Tibial nerve (tissue), 4 donors: Measurements from ENCODE around the gene OXCT1.

Source experiments
- EP300 ChIP-seq, 2 donors: sonication (generic); formaldehyde crosslinking; IDR thresholded peaks; one replicate each; pipeline ENCODE4 v1.6.1; 2017; ENCODE audit warnings: antibody characterized with exemption in 2 of 2, mild to moderate bottlenecking in 1 of 2
- POLR2A ChIP-seq, 2 donors: fragments of 450-650 bp; IDR thresholded peaks; one replicate each; pipeline ENCODE4 v1.6.1; 2017; ENCODE audit warnings: antibody characterized with exemption in 2 of 2, mild to moderate bottlenecking in 2 of 2, moderate library complexity in 2 of 2
- TF ChIP-seq, protein P1 (sequence below), 5 experiments: fragments of 200-600 bp in 3 of 5; fragments of 450-650 bp in 2 of 5; sonication (generic) in 3 of 5; IDR thresholded peaks; one replicate each; pipeline ENCODE4 v1.5.1; 2016 to 2019; ENCODE audit warnings: antibody characterized with exemption in 5 of 5, mild to moderate bottlenecking in 3 of 5, moderate library complexity in 2 of 5

DNA sequence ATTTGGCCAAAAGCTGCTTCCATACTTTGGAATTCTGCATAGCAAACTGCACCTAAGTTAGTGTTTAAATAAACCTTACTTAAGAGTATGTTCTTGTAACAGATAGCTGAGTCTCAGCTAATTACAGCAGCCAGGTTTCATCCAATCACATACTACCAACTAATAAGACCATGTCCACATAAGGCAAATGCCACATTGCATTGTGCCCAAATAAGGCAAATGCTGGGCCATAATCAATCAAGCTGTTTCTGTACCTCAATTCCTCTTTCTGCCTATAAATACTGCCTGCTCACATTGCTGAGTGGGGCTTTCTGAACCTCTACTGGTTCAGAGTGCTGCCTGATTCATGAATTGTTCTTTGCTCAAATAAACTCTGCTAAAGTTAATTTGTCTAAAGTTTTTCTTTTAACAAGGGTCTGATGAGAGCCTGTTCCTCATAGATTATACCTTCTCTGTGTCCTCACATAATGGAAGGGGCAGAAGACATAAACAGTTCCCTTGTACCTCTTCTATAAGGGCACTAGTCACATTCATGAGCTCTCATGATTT lies 4.4 kb upstream of the OXCT1 start:
- TF ChIP-seq, protein P1, sequence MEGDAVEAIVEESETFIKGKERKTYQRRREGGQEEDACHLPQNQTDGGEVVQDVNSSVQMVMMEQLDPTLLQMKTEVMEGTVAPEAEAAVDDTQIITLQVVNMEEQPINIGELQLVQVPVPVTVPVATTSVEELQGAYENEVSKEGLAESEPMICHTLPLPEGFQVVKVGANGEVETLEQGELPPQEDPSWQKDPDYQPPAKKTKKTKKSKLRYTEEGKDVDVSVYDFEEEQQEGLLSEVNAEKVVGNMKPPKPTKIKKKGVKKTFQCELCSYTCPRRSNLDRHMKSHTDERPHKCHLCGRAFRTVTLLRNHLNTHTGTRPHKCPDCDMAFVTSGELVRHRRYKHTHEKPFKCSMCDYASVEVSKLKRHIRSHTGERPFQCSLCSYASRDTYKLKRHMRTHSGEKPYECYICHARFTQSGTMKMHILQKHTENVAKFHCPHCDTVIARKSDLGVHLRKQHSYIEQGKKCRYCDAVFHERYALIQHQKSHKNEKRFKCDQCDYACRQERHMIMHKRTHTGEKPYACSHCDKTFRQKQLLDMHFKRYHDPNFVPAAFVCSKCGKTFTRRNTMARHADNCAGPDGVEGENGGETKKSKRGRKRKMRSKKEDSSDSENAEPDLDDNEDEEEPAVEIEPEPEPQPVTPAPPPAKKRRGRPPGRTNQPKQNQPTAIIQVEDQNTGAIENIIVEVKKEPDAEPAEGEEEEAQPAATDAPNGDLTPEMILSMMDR (IDR thresholded peaks at IDR 0.05): no peak
- TF ChIP-seq POLR2A (IDR thresholded peaks at IDR 0.05): no peak
- TF ChIP-seq EP300 (IDR thresholded peaks at IDR 0.05): no peak
